NB4 (cell line): ENCODE results near the gene DCAF4L1.

ENCODE experiments used
- CTCF ChIP-seq: IDR thresholded peaks from one replicate; pipeline ENCODE4 v1.5.1; 2012; ENCODE audit warnings: low read depth, low read length
- POLR2A ChIP-seq: IDR thresholded peaks from 2 replicates; pipeline ENCODE4 v1.6.1; 2011; ENCODE audit warnings: mild to moderate bottlenecking; ENCODE audit not compliant: insufficient read length; ENCODE audit errors: extremely low read depth
- TF ChIP-seq, protein P1 (sequence below): IDR thresholded peaks from 2 replicates; pipeline ENCODE4 v1.6.1; 2011; ENCODE audit warnings: low read depth, low read length

DNA sequence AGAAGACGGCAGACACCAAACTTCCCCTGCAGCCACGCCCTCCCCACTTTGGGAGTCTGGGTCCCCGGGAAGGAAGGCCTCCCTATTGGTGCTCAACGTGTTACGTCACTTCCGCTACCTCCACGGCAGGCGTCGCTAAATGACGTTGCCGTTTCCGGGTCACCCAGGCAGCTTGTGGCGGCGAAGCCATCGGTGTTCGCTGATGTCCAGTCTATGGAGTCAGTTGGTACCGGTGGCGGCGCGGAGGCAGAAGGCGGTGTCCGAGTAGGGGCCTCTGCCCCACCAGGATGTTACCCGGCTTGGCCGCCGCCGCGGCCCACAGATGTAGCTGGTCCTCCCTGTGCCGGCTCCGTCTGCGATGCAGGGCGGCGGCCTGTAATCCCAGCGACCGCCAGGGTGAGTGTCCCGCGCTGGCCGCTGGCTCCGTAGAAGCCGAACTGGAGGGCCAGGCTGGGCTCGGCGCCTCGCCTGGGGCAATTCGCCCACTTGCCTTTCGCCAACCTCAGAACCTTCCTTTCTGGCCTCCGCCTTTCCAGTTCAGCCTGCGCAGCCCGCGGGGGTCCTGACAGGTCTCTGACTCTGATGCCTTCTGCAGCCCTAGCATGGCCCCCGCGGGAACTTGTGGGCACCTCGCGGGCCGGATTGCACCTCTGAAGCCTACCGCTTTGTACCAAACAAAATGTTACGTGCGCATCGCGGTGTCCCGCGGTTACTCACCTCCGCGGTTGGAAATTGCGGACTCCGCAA is 9.0 kb downstream of the DCAF4L1 start, which contains the start of gene SLC30A9:
- peak; percentile 95 for TF ChIP-seq POLR2A
- TF ChIP-seq CTCF = peak; percentile 14
- TF ChIP-seq, protein P1, sequence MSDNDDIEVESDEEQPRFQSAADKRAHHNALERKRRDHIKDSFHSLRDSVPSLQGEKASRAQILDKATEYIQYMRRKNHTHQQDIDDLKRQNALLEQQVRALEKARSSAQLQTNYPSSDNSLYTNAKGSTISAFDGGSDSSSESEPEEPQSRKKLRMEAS = no peak; the same call in 1 of the 2 replicates
